LHCN-M2 (cell line): ENCODE data around the gene CILP. TPM values are rescaled to one million over a fixed set of nuclear protein-coding genes. Genes with fewer than 3 reads are reported as not detected.

Experiments used
- DNase-seq: peaks from one replicate; pipeline ENCODE4 v3.0.0-alpha.2; 2012; ENCODE audit warnings: low read depth
- total RNA-seq: library from RNA; depleted of rRNA; stranded (reverse); fragments of >200 nt; gene quantifications from 2 replicates; pipeline ENCODE4 v1.2.3, GENCODE V29; 2014

The CILP gene
- total RNA-seq, 1 experiment from 2014 or later, result 0.17 TPM

DNA sequence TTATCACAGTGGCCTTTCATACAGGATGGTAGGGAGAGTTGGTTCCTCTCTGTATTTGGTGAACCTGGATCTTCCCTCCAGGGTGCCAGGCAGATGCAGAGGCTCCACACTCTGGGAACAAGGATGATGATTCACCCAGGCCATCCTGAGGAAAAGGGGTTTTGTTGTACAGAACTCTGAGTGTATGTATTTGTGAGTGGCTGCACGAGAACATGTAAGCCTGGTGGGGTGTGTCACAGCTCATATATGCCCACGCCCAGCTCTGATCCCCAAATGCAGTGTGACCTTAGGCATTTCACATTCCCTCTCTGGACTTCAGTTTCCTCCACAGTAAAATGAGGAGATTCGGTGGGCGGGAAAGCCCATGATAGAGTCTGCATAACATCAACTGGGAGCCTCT is 11.6 kb upstream of the CILP start:
- DNase-seq, result peak; percentile 26

DNA sequence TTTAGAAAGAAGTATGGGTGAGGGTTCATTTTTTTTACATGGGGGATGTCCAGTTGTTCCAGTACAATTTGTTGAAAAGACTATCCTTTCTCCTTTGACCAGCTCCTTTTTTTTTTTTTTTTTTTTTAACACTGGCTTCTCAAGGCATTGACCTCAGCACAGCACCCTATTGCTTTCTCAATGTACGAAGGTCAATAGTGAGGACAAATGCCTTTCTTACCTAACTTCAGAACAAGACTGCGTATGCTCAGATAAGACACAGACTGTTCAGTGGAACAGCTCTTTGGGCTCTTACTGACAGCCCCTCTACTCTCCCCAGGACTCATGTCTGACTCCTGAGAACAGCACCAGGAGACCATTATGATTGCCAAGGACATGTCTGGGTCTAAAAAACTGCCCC is 10.4 kb upstream of the CILP start:
- no peak for DNase-seq

DNA sequence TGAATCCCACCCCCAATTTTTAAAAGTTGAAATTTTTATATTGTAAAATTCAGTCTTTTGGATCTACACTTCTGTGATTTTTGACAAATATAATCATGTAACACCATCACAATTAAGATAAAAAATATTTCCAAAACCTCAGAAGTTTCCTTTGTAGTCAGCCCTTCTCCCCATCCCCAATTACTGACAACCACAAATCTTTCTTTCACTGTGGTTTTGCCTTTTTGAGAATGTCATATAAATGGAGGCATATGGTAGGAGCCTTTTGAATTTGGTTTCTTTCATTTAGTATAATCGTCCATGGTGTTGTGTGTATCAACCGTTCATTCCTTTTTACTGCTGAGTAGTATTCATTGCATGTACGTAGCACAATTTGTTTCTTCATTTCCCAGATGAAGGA is 7.9 kb upstream of the CILP start:
- DNase-seq, result no peak

DNA sequence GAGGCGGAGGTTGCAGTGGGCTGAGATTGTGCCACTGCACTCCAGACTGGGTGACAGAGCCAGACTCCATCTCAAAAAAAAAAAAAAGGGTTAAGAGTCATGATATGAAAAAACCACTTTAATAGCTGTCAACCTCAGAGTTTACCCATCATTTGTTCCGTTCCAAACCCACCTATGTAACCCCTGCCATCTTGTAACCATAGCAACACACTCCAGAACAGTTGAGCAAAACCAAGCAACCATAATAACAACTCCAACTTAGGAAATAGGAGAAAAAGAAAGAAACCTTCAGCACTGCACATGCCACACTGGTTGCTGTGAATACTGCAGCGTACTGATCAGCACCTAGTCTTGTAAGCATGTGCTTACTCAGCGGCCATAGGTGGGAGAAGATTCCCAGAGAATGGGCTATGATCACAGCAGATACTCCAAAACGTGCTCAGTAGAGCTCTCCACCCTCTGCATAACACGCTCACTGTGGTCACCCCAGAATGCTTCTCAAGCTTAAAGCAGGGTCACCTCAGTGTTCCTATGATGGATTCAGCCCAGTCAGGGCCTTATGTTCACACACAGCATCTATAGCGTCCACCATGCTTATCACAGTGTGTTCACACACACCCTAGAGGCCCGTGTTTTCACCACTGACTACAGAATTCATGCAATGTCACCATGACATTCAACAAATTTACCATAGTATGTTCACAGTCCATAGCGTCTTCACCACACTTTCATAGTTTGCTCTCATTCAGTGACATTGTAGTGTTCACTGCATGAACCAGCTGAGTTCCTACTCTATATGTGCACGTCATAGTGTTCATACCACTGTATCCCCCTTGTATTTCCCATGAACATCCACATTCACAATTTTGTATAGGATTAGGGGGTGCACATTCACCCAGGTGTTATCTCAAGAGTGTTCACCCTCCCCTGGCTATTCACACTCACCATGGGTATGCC is 6.5 kb upstream of the CILP start:
- no peak for DNase-seq

DNA sequence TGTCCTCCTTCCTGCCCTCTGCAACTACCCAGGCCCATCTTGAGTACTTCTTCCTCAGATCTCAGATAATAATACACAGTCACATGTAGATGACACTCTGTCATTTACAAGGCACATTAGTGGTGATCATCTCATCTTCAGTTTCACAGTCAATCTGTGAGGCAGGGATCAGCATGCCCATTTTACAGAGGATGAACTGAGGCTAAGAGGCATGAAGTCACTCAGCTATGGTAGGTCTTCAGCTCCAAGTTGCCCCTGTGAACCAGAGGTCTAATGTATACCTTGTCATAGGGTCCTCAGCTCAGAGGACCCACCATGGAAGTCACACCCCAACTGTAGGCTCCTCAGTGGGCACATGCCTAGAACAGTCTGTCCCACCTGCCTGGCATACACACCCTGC is 4.2 kb upstream of the CILP start:
- no peak for DNase-seq

DNA sequence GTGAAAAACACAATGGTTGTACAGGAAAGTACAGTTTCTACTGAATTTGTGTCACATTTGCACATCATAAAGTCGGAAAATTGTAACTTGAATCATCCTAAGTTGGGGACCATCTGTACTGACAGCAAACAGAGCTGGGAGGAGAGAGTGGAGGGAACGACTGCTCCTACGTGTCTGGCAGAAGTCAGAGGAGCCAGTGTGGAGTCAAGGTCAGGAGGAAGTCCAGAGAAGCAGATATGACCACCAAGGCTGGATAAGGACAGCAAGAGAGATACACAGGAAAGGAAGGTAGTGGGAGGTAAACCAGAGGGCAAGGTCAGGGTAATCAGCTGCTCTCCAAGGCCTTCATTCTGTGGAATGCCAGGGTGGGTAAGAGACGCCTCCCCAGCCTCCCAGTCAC is 2.7 kb upstream of the CILP start:
- no peak for DNase-seq

DNA sequence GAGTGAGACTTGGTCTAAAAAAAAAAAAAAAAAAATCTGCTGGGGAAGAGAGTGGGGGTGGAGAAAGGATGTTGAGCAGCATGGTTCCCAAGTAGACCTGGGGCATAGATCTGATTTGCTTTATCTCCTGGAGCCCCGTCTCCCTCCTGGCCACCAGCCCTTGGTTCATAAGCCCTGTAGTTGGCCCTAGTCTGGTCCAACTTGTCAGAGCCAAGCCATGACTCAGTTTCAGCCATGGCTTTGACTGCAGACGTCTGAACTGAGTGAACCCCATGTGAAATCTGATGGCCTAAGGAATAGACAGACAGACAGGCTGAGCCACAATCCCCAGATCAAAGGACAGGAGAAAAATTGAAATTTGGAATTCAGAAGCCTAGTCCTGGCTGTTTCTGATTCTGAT is 2.0 kb upstream of the CILP start:
- no peak for DNase-seq

DNA sequence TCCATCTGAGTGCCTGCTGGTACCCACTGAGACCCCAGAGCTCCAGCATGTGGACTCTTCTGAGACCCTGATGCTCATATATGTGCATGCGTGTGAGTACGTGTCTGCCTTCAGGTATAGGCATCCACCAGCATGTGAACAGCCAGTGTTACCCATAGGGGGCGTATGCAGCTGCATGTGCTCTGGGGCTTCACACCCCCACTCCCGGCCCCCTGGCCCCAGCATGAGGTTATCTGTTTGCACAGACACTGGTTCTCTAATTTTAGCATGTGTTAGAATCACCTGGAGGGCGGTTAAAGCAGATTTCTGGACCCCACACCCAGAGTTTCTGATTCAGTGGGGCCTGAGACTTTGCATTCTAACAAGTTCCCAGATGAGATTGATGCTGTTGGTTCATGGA is 824 bp upstream of the CILP start:
- DNase-seq, result no peak

DNA sequence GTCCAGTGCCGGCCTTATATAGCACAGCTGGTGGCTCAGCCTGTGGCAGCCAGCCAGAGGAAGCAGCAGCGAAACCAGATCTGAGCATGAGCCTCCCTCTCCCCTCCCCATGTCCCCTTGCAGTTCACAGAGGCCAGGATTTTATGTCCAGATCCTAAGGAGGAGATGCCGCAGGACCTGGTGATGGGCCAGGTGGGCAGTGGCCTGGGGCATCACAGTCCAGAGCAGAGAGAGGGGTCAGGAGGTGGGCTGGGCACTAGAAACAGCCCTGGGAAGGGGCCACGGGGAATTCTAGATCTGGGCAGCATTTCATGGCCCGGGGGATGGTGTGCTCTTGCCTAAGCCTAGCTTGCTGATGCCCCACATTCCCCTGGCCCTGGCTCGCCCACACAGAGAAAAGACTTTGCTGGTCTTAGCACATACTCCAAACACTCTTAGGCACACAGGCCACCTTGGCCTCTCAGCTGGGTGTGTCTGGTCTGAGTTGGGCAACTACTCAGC is 259 bp upstream of the CILP start:
- peak; percentile 33 for DNase-seq

DNA sequence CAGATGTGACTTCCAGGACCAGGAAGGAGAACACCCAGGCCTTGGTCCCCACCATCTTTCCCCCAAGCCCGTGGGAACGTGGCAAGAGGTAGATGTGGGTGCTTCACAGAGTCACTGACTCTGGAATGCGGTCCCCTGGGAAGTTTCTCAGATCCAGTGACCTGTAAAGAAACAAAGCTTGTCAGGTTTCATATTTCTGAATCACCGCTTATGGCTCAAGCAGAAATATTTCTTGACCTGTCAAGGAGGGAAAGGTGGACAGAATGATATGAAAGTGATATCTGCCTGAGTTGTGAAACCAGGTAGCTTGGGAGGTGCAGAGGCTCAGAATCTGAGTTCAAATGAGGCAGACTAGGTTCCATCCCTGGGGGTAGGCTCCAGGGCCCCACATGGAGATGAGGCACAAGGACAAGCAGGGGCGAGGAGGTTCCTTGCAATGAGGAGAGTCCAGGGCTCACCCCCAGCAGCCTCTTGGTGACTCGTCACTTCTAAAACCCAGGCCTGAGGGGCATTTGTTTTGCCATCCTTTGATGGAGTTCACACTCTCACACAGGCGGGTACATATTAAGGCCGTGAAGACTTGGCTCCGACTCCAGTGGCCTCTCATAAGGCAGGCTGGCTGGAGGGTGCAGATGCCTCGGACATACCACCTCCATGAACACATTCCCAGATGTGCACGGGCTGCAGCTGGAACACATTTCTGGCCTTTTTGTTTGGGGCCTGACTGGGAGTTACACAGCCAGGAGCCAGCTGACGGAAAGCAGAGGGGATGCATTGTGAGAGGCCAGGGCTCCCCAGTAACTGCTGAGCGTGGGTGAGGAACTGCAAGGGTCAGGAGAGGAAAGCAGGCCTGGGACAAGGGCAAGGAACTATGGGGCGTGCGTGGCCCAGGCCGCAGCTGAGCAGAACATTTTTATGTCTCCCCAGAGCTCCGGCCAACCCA is 1.3 kb downstream of the CILP start:
- DNase-seq, result no peak

DNA sequence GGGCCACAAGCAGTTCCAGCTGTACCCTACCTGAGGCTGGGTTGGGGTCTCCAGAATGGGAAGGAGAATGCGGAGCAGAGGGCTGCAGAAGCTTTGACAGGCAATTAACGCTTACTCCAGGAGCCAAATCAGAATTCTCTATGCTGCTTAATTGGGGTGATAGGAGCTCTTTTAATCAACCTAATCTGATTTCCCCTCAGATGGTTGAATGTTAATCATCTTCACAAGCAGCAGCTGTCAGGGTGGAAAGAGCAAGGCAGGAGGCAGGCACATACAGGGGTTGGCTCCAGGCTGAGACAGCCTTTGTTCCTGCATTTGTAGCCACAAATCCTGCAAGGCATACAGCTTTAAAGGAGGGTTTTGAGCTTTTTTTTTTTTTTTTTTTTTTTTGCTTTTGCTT is 2.6 kb downstream of the CILP start:
- no peak for DNase-seq

DNA sequence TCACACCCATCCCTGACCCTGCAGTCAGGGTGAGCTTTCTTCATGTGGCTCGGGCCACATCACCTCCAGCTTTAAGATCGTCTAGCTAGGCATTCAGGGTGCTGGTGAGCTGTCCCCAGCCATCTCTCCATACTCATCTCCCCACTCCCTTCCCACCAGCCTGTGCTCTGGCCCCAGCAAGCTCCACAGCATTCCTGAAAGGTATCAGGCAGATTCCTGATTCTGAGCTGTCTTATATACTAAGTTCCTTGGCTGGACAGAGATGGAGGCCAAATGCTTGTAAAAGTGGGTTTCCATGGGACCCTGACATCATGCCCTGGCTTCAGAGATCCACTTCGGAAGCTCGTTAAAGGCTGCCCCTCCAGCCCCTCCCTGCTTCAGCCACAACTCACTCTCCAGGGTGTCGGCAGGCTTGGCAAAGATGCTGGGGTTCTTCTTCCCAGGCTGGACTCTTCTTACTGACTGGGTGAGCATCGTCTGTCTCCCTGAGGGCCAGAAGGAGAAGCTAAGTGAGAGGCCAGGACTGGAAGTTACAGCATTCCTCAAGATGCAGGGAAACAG is 3.9 kb downstream of the CILP start:
- no peak for DNase-seq

DNA sequence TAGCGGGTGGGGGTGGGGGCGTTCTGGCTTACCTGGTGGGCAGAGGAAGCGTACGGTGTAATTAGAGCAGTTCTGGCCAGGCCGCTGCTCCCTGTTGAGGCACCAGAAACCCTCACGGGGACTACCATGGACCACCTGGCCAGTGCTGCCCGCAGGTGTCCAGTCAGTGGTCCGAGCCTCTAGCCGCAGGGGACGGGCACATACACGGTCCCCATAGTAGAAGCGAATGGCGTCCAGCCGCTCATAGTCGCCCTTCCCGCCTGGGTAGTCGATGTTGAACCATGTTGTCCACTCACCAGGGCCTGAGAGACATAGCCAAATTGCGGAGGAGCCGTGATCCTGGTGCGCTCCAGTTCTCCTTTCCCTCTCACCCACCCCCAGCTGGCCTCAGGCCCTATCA is 4.5 kb downstream of the CILP start:
- no peak for DNase-seq

DNA sequence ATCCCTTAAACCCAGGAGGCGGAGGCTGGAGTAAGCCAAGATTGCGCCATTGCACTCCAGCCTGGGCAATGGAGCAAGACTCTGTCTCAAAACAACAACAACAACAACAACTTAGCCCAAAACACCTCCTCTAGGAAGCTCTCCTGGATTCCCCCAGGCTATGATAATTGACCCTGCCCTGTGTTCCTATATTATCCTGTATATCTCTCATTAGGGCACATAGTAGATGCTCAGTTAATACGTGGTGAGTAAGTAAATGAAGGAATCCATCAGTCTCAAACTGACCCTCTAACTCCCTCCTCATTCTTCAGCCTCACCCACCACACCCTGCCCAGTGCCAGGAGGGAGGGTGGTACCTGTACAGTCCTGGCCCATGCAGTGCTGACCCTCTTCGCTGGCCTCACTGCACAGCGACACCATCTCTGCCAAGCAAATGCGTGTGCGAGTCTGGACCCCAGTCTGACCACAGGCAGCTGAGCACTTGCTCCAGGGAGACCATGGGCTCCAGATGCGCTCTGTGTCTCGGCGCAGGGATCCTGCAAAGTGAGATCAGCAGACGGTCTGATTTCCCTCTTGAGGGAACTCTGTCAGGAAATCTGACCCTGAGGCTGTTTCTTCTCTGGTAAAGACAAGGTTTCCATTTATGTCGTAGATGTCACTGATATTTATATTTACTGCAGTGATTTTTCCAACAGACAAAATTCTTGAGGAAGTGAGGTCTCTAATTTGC is 6.2 kb downstream of the CILP start:
- DNase-seq, result no peak

DNA sequence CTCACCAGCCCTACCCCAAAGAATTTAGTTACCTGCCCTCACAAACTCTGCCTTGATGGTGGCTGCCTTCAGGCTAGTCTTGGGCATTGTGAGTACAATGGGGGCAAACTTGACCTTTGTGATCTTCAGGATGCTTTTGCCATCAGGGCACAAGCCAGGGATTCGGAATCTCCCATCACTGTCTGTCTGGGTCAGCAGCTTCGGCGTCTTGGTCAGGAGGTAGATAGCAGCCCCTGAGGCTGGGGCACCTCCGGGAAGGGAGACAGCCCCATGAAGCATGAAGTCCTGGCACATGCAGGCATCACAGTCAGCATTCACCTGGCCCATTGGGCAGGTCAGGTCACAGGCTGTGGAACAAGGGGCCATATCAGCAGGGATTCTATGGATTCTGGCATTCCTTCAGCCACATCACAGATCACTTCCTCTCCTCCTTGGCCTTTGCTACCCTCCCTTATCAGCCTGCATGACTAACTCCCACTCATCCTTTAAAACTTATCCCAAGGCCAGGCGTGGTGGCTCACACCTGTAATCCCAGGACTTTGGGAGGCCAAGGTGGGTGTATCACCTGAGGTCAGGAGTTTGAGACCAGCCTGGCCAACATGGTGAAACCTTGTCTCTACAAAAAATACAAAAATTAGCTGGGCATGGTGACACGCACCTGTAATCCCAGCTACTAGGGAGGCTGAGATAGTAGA is 6.9 kb downstream of the CILP start:
- DNase-seq, result no peak

DNA sequence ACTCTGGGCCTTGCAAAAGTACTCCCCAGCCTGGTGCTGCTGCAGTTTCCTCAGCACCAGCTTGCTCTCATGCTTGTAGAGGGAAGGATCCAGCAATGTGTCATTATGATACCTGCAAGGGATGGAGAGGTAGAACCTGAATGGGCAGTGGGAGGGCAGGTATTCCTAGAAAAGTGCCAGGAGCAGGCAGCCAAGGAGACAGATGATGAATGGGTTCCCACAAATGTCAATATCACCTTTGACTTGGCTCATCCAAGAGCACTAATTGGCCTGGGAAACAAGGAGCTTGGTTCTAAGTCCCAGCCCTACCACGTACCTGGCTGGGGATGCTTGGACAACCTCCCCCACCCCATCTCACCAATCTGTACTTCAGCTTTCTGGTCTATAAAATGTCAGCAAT is 9.4 kb downstream of the CILP start:
- no peak for DNase-seq

DNA sequence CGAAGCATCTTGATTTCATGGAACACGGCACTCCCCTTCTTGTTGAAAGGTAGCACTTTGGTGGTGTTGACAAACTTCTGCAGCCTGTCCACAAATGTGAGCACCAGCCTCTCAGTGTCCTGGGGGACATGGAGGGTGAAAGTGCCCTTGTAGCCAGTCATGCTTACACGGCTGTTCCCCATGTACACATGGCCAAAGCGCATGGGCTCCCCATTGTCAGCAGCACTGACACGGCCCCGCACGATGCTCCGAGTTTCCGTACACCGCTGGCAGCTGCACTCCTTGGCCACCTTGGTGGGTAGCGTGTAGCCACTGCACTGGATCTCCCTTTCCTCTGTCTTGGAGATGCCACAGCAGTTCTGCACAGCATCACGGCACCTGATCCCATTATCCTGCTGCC is 12.7 kb downstream of the CILP start:
- DNase-seq, result no peak

DNA sequence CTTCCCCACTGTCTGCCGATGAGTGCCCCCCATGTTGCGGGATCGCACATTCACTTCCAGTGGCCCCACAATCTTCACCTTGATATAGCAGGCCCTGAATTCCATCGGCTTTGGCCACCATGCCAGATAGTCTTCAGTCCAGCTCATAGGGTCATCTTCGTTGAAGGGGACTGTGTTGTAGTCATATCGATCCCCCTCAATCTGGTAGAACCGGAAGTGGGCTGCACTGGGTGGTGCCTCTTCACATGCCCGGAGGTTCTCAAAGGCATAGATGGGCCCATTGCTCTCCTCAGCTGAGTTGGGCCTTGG is 14.0 kb downstream of the CILP start:
- DNase-seq, result no peak

DNA sequence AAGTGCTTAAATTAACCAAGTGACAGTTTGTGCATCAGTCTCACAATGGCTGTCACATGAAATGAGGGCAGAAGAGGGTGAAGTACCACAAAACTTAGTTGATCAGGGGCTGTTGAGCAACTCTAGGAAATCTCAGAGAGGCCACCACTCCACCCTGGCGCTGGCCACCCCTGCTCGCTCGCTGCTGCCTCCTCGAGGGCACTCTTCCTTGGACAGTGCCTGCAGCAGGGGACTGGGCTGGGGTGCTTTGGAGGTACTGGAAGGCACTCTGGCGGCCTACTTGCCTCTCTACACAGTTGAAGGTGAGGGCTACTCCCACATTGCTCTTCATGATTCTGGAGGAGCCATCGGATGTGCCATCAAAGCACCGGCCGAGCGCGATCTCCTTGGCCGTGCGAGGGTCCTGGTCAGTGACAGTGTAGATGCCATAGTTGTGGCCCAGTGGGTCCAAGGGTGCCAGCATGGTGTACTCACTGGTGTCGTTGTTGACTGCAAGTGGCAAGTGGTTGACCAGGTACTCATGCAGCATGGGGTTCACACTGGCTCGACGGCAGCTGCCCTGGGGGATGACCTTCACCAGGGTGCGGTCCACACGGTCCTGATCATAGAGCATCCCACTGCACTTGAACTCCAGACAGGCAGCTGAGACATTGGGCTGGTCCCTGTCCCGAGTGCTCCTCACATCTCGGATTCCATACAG is 14.5 kb downstream of the CILP start:
- no peak for DNase-seq

DNA sequence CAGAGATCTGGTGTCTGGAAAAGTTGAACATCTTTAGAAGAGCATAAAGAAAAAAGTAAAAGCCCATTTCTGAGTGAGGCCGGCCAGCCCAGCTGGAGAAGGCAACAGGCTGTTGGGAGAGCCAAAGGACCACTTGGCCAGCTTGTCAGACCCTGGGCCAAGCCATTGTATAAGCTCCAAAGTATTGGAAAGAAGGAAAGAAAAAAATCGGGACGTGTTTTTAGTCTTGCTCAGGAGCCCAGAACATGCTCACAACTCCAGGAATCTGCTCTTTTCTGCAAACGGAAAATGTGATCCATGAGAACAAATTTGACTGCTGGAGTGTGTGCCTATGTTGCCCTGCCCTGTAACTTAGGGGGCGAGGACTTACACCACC is 15.7 kb downstream of the CILP start:
- DNase-seq, result no peak
